ENCODE data around the gene WDR31.
"Not testable (repeated sequence)": the region's sequence is repeated elsewhere in the genome, so short reads cannot be mapped to it uniquely, and the experiment has no call there.

Gene WDR31

GRCh38 chr9:113373256-113373655 lies 33.2 kb upstream of the WDR31 start:
- TF ChIP-seq CTCF (IDR thresholded peaks at IDR 0.05; ENCODE audit: control insufficient read depth, insufficient read depth, low read depth, low read length, missing control alignments), result no peak
- DNase-seq (ENCODE audit: low read depth), result no peak
- no peak overlapping the region for H3K4me3 ChIP-seq (ENCODE audit: control insufficient read depth, low read depth, low read length)

GRCh38 chr9:113372059-113372458 lies 32.0 kb upstream of the WDR31 start:
- DNase-seq (ENCODE audit: low read depth), result no peak
- H3K4me3 ChIP-seq (ENCODE audit: control insufficient read depth, low read depth, low read length), result no peak overlapping the region
- no peak for TF ChIP-seq CTCF (IDR thresholded peaks at IDR 0.05; ENCODE audit: control insufficient read depth, insufficient read depth, low read depth, low read length, missing control alignments)

- no peak for TF ChIP-seq CTCF (IDR thresholded peaks at IDR 0.05; ENCODE audit: control insufficient read depth, insufficient read depth, low read depth, low read length, missing control alignments)
- H3K4me3 ChIP-seq (ENCODE audit: control insufficient read depth, low read depth, low read length), result no peak overlapping the region
- no peak for DNase-seq (ENCODE audit: low read depth)
Observed at GRCh38 chr9:113370806-113371325, 30.8 kb upstream of the WDR31 start.

- DNase-seq (ENCODE audit: low read depth), result no peak
- H3K4me3 ChIP-seq (ENCODE audit: control insufficient read depth, low read depth, low read length), result no peak overlapping the region
- TF ChIP-seq CTCF (IDR thresholded peaks at IDR 0.05; ENCODE audit: control insufficient read depth, insufficient read depth, low read depth, low read length, missing control alignments), result no peak
Observed at GRCh38 chr9:113369855-113370140, 29.7 kb upstream of the WDR31 start.

GRCh38 chr9:113368982-113369854 lies 29.1 kb upstream of the WDR31 start:
- no peak overlapping the region for H3K4me3 ChIP-seq (ENCODE audit: control insufficient read depth, low read depth, low read length)
- TF ChIP-seq CTCF (IDR thresholded peaks at IDR 0.05; ENCODE audit: control insufficient read depth, insufficient read depth, low read depth, low read length, missing control alignments), result no peak
- DNase-seq (ENCODE audit: low read depth), result no peak

GRCh38 chr9:113368348-113368981 lies 28.4 kb upstream of the WDR31 start:
- H3K4me3 ChIP-seq (ENCODE audit: control insufficient read depth, low read depth, low read length), result no peak overlapping the region
- TF ChIP-seq CTCF (IDR thresholded peaks at IDR 0.05; ENCODE audit: control insufficient read depth, insufficient read depth, low read depth, low read length, missing control alignments), result no peak
- no peak for DNase-seq (ENCODE audit: low read depth)

GRCh38 chr9:113365652-113366051 lies 25.6 kb upstream of the WDR31 start:
- not testable (repeated sequence) for H3K4me3 ChIP-seq (ENCODE audit: control insufficient read depth, low read depth, low read length); DNase-seq (ENCODE audit: low read depth)
